Measurements from ENCODE around the gene MYL10. TPM values are rescaled to one million over a fixed set of nuclear protein-coding genes. Genes with fewer than 3 reads are reported as not detected.

Gene MYL10
- total and polyA plus RNA-seq, 2 of the 8 experiments (the other 6 are each of a cell fraction or from before 2014, with no cell fraction given): 0.18 TPM; not detected in 1

DNA sequence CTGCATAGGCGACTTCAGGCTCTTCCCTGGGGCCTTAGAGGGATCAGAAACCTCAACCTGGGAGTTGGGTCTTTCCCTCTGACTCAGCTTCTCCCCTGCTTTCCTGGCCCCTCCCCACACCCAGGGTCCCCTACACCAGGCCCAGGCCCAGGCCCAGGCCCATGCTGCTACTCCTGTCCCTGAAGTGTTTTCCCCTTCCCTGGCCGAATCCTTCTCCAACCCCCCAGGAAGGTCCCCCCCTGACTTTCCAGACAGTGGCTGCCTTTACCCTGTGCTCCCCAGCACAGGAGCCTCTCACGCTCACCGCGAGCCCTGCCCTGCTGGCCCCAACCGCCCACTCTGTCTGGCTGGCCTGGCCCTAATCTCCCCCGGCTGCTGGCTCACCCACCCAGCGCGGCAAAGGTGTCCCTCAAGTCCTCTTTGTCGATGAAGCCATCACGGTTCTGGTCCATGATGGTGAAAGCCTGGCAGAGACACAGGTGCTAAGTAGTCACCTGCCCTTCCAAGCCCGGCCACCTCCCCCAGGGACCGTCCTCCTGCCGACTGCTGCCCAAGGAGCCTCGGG, 6.4 kb downstream of the MYL10 start (continued):
- TF ChIP-seq SIX5 (IDR thresholded peaks at IDR 0.05; ENCODE audit: low read depth, low read length): no peak
- TF ChIP-seq RFX5 (IDR thresholded peaks at IDR 0.05; ENCODE audit: borderline replicate concordance, low read depth, low read length): no peak
- TF ChIP-seq NANOG (IDR thresholded peaks at IDR 0.05; ENCODE audit: insufficient read depth, low read depth, low read length, poor library complexity, severe bottlenecking): no peak
- TF ChIP-seq SP4 (IDR thresholded peaks at IDR 0.05; ENCODE audit: low read length): no peak
- no peak for TF ChIP-seq EGR1 (IDR thresholded peaks at IDR 0.05; ENCODE audit: borderline replicate concordance, low read depth, low read length)
- no peak for TF ChIP-seq KDM5A (IDR thresholded peaks at IDR 0.05; ENCODE audit: low read length)
- TF ChIP-seq POU5F1 (IDR thresholded peaks at IDR 0.05; ENCODE audit: low read depth, low read length): no peak
- TF ChIP-seq, protein P1, sequence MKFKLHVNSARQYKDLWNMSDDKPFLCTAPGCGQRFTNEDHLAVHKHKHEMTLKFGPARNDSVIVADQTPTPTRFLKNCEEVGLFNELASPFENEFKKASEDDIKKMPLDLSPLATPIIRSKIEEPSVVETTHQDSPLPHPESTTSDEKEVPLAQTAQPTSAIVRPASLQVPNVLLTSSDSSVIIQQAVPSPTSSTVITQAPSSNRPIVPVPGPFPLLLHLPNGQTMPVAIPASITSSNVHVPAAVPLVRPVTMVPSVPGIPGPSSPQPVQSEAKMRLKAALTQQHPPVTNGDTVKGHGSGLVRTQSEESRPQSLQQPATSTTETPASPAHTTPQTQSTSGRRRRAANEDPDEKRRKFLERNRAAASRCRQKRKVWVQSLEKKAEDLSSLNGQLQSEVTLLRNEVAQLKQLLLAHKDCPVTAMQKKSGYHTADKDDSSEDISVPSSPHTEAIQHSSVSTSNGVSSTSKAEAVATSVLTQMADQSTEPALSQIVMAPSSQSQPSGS (IDR thresholded peaks at IDR 0.05; ENCODE audit: low read length): no peak
